ENCODE data around the gene BEST1.

BEST1 gene

GRCh38 chr11:61964666-61965271 is 14.6 kb downstream of the BEST1 start:
- peak in 2 of 6 experiments; percentile 30 to 41 for DNase-seq

GRCh38 chr11:61966734-61967115 is 16.6 kb downstream of the BEST1 start:
- peak in 5 of 6 experiments; percentile 26 to 78 (median 54) for DNase-seq

- DNase-seq: peak; percentile 85 to 92 (median 88)
Measured at GRCh38 chr11:61967116-61967923, 17.2 kb downstream of the BEST1 start, which contains the start of gene FTH1. Gene FTH1, minus strand, starts transcription at chr11:61967634. Its CDS starts 209 bp downstream, at chr11:61967425.

- DNase-seq: peak in 4 of 6 experiments; percentile 30 to 74 (median 48)
Measured at GRCh38 chr11:61967924-61968757, 18.0 kb downstream of the BEST1 start.

GRCh38 chr11:61968758-61969390 is 18.7 kb downstream of the BEST1 start:
- DNase-seq: no peak

GRCh38 chr11:61969391-61969758 is 19.2 kb downstream of the BEST1 start:
- DNase-seq: no peak

- no peak for DNase-seq
Measured at GRCh38 chr11:61969838-61970662, 19.9 kb downstream of the BEST1 start.

- peak in 1 of 6 experiments; percentile 13 for DNase-seq
Measured at GRCh38 chr11:61971248-61972111, 21.3 kb downstream of the BEST1 start.

GRCh38 chr11:61972112-61972671 is 22.0 kb downstream of the BEST1 start:
- no peak for DNase-seq

- no peak for DNase-seq
Measured at GRCh38 chr11:61972672-61973475, 22.7 kb downstream of the BEST1 start.

- no peak for DNase-seq
Measured at GRCh38 chr11:61973476-61974162, 23.5 kb downstream of the BEST1 start.

- no peak for DNase-seq
Measured at GRCh38 chr11:61974766-61975631, 24.8 kb downstream of the BEST1 start.

GRCh38 chr11:61975638-61976419 is 25.7 kb downstream of the BEST1 start:
- no peak for DNase-seq

GRCh38 chr11:61976420-61976800 is 26.3 kb downstream of the BEST1 start:
- no peak for DNase-seq

GRCh38 chr11:61976813-61977475 is 26.8 kb downstream of the BEST1 start:
- no peak for DNase-seq

Measured in stimulated activated naive CD4-positive, alpha-beta T cell (primary cell).